ENCODE results near the gene IFFO2.

IFFO2 gene

GRCh38 chr1:18957532-18958300, 1.2 kb upstream of the IFFO2 start:
- TF ChIP-seq POLR2AphosphoS5 (IDR thresholded peaks at IDR 0.05; ENCODE audit: low read depth, low read length) = no peak
- TF ChIP-seq SIN3A (IDR thresholded peaks at IDR 0.05; ENCODE audit: borderline replicate concordance, insufficient read depth, low read length) = no peak
- TF ChIP-seq REST (IDR thresholded peaks at IDR 0.05; ENCODE audit: insufficient read depth in 1 of 2, low read depth in 2 of 2, low read length in 2 of 2) = no peak
- no peak for TF ChIP-seq TAF1 (IDR thresholded peaks at IDR 0.05; ENCODE audit: borderline replicate concordance, insufficient read depth, low read length)
- no peak for TF ChIP-seq FOXP2 (optimal IDR thresholded peaks at IDR 0.05; ENCODE audit: borderline replicate concordance, extremely low read depth, extremely low read length, insufficient read depth)

- TF ChIP-seq POLR2AphosphoS5 (IDR thresholded peaks at IDR 0.05; ENCODE audit: low read depth, low read length) (no peak), FOXP2 (optimal IDR thresholded peaks at IDR 0.05; ENCODE audit: borderline replicate concordance, extremely low read depth, extremely low read length, insufficient read depth) (no peak)
Measured at GRCh38 chr1:18957136-18957521, 653 bp upstream of the IFFO2 start.

- TF ChIP-seq SIN3A (IDR thresholded peaks at IDR 0.05; ENCODE audit: borderline replicate concordance, insufficient read depth, low read length) (0 out of 2 replicates have a peak, but pooled peaks have one; percentile 4), REST (IDR thresholded peaks at IDR 0.05; ENCODE audit: insufficient read depth in 1 of 2, low read depth in 2 of 2, low read length in 2 of 2) (no peak), FOXP2 (optimal IDR thresholded peaks at IDR 0.05; ENCODE audit: borderline replicate concordance, extremely low read depth, extremely low read length, insufficient read depth) (peak; percentile 32)
Measured at GRCh38 chr1:18955441-18956192, 859 bp downstream of the IFFO2 start.

- no peak for TF ChIP-seq FOXP2 (optimal IDR thresholded peaks at IDR 0.05; ENCODE audit: borderline replicate concordance, extremely low read depth, extremely low read length, insufficient read depth)
- no peak for TF ChIP-seq POLR2AphosphoS5 (IDR thresholded peaks at IDR 0.05; ENCODE audit: low read depth, low read length)
- no peak for TF ChIP-seq SIN3A (IDR thresholded peaks at IDR 0.05; ENCODE audit: borderline replicate concordance, insufficient read depth, low read length)
- no peak for TF ChIP-seq TAF1 (IDR thresholded peaks at IDR 0.05; ENCODE audit: borderline replicate concordance, insufficient read depth, low read length)
- no peak for TF ChIP-seq REST (IDR thresholded peaks at IDR 0.05; ENCODE audit: insufficient read depth in 1 of 2, low read depth in 2 of 2, low read length in 2 of 2)
Measured at GRCh38 chr1:18955131-18955440, 1.4 kb downstream of the IFFO2 start.

- TF ChIP-seq FOXP2 (optimal IDR thresholded peaks at IDR 0.05; ENCODE audit: borderline replicate concordance, extremely low read depth, extremely low read length, insufficient read depth) (no peak), REST (IDR thresholded peaks at IDR 0.05; ENCODE audit: insufficient read depth in 1 of 2, low read depth in 2 of 2, low read length in 2 of 2) (no peak), POLR2AphosphoS5 (IDR thresholded peaks at IDR 0.05; ENCODE audit: low read depth, low read length) (no peak)
Measured at GRCh38 chr1:18954270-18955071, 2.0 kb downstream of the IFFO2 start.
